HG02870 (cell line): ENCODE data around the gene FBH1.

Experiments used
- ATAC-seq: cut with Tn5 transposase; IDR thresholded peaks from one replicate; pipeline ENCODE4 v1.9.1; 2021; ENCODE audit warnings: mild to moderate bottlenecking, moderate library complexity; ENCODE audit not compliant: unreplicated experiment

Gene FBH1

DNA sequence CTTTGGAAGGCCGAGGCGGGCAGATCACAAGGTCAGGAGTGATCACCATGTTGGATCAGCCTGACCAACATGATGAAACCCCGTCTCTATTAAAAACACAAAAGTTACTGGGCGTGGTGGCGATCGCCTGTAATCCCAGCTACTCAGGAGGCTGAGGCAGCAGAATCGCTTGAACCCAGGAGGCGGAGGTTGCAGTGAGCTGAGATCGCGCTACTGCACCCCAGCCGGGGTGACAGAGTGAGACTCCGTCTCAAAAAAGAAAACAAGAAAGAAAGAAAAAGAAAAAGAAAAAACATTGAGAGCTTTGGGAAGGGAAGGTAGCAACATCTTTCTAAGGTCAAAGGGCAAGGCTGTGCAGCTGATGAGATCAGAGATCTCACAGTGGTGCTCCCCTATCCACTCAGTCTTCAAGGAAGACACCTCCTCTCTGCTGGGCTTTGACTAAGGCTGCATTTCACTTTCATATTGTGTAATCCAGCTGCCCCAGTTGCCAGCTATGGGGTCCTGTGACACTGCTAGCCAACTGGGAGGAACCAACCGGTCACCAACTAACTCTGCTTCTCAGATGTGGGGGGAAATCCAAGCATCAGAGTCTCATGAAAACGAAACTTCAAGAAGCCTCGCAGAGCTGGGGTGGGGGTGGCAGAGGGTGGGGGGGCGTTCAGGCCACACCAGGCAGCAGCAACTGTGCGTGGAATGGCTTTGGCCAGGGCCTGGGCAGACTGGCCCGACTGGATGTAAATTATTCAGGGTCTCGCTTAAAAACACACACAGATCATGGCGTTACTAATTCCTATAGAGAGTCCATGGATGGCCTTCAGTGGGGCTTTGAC, 85.8 kb downstream of the FBH1 start:
- ATAC-seq: peak; percentile 49

DNA sequence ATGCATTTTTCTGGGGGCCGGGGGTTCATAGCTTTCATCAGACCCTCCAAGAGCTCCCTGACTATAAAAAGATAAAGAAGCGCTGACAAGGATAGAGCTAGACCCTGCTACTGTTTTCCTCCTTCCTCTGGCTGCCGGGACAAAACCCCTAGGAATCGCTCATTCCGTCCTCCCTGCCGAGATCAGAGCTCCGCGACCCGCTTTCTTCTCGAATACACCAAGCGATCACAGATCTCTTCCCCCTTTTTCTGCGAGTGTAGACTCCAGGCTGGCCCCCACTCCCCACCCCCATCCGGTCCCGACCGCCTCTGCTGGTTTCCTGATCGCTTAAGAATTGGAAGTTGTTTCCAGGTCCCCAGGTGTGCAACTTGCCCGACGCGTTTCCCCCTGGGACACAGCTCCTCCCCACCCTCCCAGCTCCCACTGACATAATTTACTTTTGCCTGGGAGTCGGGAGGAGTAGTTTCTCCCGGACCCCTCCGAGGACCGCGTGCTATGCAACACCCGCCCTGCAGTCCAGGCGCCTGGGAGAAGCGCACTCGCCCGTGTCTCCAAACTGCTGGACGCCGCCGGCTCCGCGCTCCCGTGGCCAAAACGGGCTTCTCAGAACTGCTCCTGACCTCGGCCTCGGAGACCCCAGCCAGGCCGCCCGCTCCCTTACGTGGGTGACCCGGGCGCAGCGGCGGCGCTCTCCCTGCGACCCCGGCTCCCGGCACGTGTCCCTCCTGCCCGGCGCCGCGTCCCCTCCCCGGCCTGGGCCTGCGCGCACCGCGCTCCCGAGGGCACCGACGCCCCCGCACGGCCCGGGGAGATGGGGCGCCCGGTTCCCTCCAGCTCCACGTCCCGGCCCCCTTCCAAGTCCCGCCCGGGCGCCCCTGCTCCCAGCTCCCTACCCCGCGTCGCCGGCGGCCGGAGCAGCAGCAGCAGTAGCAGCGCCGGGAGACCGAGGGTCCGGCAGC, 86.7 kb downstream of the FBH1 start:
- ATAC-seq: peak; percentile 19

- ATAC-seq: peak; percentile 50
Observed at GRCh38 chr10:5977471-5978229, 87.6 kb downstream of the FBH1 start, which contains the start of gene IL15RA. Gene IL15RA (minus strand): TSS chr10:5977543. CDS start chr10:5977492, 51 bp downstream.

GRCh38 chr10:5978230-5978489, 88.1 kb downstream of the FBH1 start:
- ATAC-seq: no peak

DNA sequence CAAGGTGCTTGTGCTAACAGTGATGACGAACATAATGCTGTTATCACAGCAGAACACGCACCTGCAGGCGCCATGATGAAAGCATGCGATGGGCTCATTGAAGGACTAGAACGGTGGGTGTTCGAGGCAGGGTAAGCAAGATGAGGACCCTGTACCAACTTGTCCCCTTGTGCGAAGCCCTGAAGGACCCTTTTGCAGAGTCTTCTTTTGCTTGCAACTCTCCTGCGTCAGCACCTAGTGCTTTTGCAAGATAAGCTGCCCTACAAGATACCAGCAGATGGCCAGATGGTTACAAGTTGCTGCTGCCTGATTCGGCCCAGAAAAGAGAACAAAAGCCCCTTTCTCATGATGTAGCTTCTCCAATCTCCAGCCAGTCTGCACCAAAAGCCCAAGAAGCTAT, 91.5 kb downstream of the FBH1 start:
- no peak for ATAC-seq

- no peak for ATAC-seq
Observed at GRCh38 chr10:5983774-5984173, 93.7 kb downstream of the FBH1 start.

GRCh38 chr10:5985029-5985428, 95.0 kb downstream of the FBH1 start:
- ATAC-seq: no peak
